Ectodermal cell (in vitro differentiated cells): ENCODE measurements around the gene BRINP3.

Experiments
- H3K27ac ChIP-seq: 2 replicates; pipeline ENCODE4 v1.7.0; 2013; ENCODE audit warnings: mild to moderate bottlenecking, low read depth, low read length; ENCODE audit not compliant: insufficient read depth, poor library complexity, severe bottlenecking
- H3K27me3 ChIP-seq: 2 replicates; pipeline ENCODE4 v1.7.0; 2013; ENCODE audit warnings: mild to moderate bottlenecking, low read length; ENCODE audit not compliant: insufficient read depth, control insufficient read depth, poor library complexity, severe bottlenecking
- H3K36me3 ChIP-seq: one replicate; pipeline ENCODE4 v1.7.0; 2013; ENCODE audit warnings: low read length; ENCODE audit not compliant: control insufficient read depth, insufficient read depth
- H3K4me1 ChIP-seq: one replicate; pipeline ENCODE4 v1.7.0; 2013; ENCODE audit warnings: low read length; ENCODE audit not compliant: control insufficient read depth, insufficient read depth
- H3K4me3 ChIP-seq: 2 replicates; pipeline ENCODE4 v1.7.0; 2013; ENCODE audit warnings: low read depth, low read length, control low read depth; ENCODE audit not compliant: insufficient read depth
- H3K9me3 ChIP-seq: 2 replicates; pipeline ENCODE4 v1.7.0; 2013; ENCODE audit warnings: mild to moderate bottlenecking, low read length, moderate library complexity; ENCODE audit not compliant: control insufficient read depth
- WGBS, 2 experiments: methylation state at CpG; one replicate each; pipeline ENCODE4 v1.1.7; 2013; ENCODE audit warnings: missing lambda C conversion rate in 2 of 2; 5-methylcytosine and 5-hydroxymethylcytosine counted together

Gene BRINP3

DNA sequence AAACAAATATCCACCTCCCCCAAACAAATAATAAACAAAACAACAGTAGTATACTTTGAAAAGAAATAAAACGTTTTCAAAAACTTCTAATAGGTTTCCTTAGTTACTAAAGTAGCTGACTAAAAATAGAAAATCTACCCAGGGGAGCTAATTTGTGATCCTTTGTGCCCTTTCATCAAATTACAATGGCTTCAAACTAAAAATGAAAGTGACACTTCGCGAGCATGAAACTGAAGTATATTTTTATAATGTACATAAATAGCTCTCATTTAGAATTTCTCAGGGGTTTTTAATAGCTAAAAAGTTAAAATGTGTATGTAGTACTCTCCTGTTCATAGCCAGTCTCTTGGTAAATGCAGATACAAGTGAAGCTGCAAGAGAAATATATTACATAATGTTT is 78.4 kb downstream of the BRINP3 start:
- H3K4me1 ChIP-seq, result no peaks in the 10 kb centered on the region
- no peaks in the 10 kb centered on the region for H3K9me3 ChIP-seq
- H3K4me3 ChIP-seq, result no peak overlapping the region
- no peak overlapping the region for H3K27ac ChIP-seq
- WGBS, 2 experiments, result 73% methylated on average over 3 of the region's 3 CpGs; no CpG with 5 or more reads in 1 of the 2 experiments
- H3K36me3 ChIP-seq, result no peaks in the 10 kb centered on the region
- H3K27me3 ChIP-seq, result no peaks in the 10 kb centered on the region

DNA sequence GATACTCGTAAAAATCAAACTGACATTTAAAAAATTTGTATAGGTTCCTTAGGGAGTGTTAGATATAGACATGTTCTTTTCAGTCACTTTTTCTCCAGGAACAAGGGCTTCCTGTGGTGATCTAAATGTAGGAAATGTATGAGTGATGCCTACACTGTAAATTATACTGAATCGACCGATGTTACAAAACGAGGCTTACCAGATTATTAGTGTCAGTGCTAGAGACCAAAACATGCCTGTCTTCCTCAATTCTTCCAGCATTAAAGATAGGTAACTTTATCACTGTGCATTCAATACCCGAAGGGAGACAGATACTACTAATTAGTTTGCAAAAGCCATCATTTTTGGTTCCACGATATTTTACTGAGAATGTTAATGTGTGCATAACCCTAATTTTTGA is 86.1 kb downstream of the BRINP3 start:
- Histone ChIP-seq H3K9me3 (no peaks in the 10 kb centered on the region), H3K4me1 (no peaks in the 10 kb centered on the region), H3K27ac (no peak overlapping the region), H3K27me3 (no peaks in the 10 kb centered on the region), H3K4me3 (no peak overlapping the region), H3K36me3 (no peaks in the 10 kb centered on the region)
- WGBS, 2 experiments, result 84 to 95% methylated on average over 5 to 6 of the region's 6 CpGs

DNA sequence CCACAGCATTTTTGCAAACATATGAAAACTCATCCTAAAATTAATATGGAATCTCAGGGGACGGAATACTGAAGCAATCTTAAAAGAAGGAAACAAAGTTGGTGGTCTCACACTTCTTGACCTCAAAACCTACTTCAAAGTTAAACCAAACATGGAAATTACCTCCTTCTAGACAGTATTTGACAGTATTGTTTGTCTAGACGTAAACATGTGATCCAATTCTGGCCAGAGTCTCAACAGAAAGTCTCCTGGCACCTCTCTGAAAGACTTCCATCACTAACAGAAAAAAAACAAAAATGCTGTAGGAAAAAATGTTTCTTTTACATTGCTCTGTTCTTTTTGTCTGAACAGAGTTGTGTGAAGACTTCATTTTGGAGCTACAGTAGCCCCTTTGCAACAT is 99.7 kb downstream of the BRINP3 start:
- Histone ChIP-seq H3K9me3 (no peaks in the 10 kb centered on the region), H3K4me3 (no peak overlapping the region), H3K27ac (no peak overlapping the region), H3K27me3 (no peaks in the 10 kb centered on the region), H3K4me1 (no peaks in the 10 kb centered on the region), H3K36me3 (no peaks in the 10 kb centered on the region)
- WGBS, 2 experiments, result 93 to 96% methylated on average over 2 of the region's 2 CpGs

DNA sequence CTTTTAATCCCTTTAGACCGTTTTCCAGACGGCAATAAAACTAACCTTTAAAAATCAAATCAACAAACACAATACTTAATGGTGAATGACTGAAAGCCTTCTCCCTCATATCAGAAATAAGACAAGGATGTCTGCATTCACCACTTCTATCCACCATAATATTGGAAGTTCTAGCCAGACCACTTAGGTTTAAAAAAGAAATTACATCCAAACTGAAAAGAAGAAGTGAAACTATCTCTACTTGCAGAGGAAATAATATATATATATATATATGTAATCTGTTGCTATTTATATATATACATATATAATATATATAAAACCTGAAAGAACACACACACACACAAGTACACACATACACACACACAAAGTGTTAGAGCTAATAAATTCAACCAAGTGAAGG is 100.4 kb downstream of the BRINP3 start:
- H3K36me3 ChIP-seq, result no peaks in the 10 kb centered on the region
- H3K4me3 ChIP-seq, result no peak overlapping the region
- no peaks in the 10 kb centered on the region for H3K9me3 ChIP-seq
- H3K27me3 ChIP-seq, result no peaks in the 10 kb centered on the region
- no peak overlapping the region for H3K27ac ChIP-seq
- WGBS, 2 experiments, result 93 to 97% methylated on average over 2 of the region's 2 CpGs
- no peaks in the 10 kb centered on the region for H3K4me1 ChIP-seq

DNA sequence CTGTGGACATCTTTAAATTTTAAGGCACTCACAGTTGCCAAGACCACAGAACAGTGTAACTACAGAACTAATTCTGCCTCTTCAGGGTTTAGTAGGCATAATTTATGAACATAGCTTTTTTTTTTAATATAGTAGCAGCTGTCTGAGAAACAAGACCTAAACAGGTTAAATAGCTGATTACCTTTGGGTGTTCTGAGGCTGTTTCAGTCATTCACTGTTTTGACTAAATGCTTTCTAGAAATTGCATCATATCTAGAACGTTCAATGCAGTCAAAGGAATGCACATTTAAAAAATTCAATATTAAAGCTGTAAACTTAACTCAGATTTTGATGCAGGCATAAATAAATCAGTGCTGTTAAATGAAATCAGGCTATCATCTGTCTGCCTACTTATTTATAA is 101.6 kb downstream of the BRINP3 start:
- H3K4me3 ChIP-seq, result no peak overlapping the region
- 89% methylated on average over 1 of the region's 1 CpG; no CpG with 5 or more reads in 1 of the 2 experiments for WGBS, 2 experiments
- H3K9me3 ChIP-seq, result no peaks in the 10 kb centered on the region
- no peaks in the 10 kb centered on the region for H3K36me3 ChIP-seq
- no peaks in the 10 kb centered on the region for H3K4me1 ChIP-seq
- H3K27me3 ChIP-seq, result no peaks in the 10 kb centered on the region
- H3K27ac ChIP-seq, result no peak overlapping the region

DNA sequence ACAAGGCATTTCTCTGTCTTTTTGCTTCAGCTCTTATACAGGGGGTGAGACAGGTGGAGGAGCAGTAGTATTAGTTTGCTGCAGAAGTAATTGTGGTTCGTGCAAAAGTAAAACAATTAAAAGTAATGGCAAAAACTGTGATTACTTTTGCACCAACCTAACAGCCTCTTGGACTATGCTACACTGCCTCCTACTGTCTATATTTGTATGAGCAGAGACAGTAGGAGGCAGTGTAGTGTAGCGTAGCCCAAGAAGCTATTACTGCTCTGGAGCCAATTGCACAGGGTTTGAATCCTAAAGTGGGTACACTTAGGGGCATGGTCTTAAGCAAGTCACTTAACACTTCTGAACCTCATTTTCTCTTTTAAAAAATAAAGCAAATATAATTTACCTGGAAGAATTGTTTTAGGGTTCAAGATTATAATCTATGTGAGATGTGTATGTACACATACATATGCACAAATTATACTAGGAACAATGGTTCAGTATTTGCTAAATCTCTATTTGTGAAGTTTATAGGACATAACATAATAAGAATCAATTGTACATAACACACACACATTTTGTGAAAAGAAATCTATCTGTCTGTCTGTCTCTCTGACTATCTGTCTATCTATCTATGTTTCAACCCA is 103.8 kb downstream of the BRINP3 start:
- Histone ChIP-seq H3K9me3 (no peaks in the 10 kb centered on the region), H3K4me1 (no peaks in the 10 kb centered on the region), H3K27ac (no peak overlapping the region), H3K36me3 (no peaks in the 10 kb centered on the region), H3K27me3 (no peaks in the 10 kb centered on the region), H3K4me3 (no peak overlapping the region)
- 25 to 45% methylated on average over 1 to 2 of the region's 2 CpGs for WGBS, 2 experiments

DNA sequence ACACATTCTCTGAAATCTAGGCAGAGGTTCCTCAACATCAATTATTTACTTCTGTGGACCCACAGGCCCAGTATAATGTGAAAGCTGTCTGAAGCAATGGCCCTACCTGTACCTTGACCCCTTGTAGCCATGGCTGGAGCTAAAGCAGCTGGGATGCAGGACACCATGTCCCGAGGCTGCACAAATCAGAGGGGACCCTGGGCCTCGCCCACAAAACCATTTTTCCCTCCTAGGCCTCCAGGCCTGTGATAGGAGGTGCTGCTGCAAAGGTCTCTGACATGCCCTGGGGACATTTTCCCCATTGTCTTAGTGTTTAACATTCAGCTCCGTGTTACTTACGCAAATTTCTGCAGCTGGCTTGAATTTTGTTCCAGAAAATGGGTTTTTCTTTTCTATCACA is 110.5 kb downstream of the BRINP3 start:
- H3K9me3 ChIP-seq, result peaks cover 2% of the 10 kb centered on the region
- H3K4me3 ChIP-seq, result no peak overlapping the region
- H3K4me1 ChIP-seq, result no peaks in the 10 kb centered on the region
- no peaks in the 10 kb centered on the region for H3K27me3 ChIP-seq
- no peak overlapping the region for H3K27ac ChIP-seq
- H3K36me3 ChIP-seq, result no peaks in the 10 kb centered on the region
- WGBS, 2 experiments, result 95% methylated on average over 4 of the region's 4 CpGs

DNA sequence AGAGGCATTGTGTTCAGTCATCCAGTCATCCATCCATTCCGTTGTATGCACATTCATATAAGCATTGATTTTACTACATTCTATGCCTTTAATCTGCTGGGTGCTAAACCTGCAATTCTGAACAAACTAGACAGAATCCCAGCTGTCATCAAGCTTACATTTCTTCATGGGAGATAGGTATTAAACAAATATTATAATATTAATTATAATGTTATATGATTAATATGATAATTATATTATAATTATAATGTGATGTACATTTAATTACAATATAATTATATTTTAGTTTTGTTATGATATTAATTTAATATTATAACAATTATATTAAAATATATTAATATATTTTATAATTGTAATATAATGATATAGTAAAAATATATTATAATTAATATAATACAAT is 112.4 kb downstream of the BRINP3 start:
- no peaks in the 10 kb centered on the region for H3K4me1 ChIP-seq
- no peak overlapping the region for H3K27ac ChIP-seq
- H3K9me3 ChIP-seq, result peaks cover 2% of the 10 kb centered on the region
- WGBS, 2 experiments, result 93 to 94% methylated on average over 1 of the region's 1 CpG
- H3K36me3 ChIP-seq, result no peaks in the 10 kb centered on the region
- no peaks in the 10 kb centered on the region for H3K27me3 ChIP-seq
- no peak overlapping the region for H3K4me3 ChIP-seq

DNA sequence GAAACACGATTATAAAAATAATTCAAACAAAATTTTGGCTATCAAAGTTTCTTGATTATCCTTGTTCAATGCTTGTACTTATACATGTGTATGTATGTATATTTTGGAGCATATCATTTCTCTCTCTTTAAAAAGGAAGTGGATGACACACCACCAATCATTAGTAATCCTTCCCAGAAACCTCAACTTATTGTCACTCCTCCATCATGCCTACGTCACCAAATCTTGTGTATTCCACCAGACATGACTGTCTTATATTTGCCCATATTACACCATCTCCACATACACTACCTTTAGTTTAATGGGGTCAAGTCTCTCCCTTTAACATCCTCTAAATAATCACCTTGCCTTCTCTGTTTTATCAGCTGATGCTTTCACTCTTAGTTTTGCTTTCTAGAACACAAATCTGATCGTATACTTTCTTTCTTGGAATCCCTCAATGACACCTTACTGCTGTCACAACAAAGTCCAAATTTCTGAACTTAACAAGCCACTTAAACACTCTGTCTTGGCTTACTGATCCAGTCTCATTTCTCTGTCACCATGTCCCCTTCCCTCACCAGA is 124.0 kb downstream of the BRINP3 start:
- Histone ChIP-seq H3K9me3 (no peaks in the 10 kb centered on the region), H3K36me3 (no peaks in the 10 kb centered on the region), H3K4me3 (no peak overlapping the region), H3K4me1 (no peaks in the 10 kb centered on the region), H3K27ac (no peak overlapping the region), H3K27me3 (no peaks in the 10 kb centered on the region)
- 89 to 93% methylated on average over 2 of the region's 3 CpGs for WGBS, 2 experiments

DNA sequence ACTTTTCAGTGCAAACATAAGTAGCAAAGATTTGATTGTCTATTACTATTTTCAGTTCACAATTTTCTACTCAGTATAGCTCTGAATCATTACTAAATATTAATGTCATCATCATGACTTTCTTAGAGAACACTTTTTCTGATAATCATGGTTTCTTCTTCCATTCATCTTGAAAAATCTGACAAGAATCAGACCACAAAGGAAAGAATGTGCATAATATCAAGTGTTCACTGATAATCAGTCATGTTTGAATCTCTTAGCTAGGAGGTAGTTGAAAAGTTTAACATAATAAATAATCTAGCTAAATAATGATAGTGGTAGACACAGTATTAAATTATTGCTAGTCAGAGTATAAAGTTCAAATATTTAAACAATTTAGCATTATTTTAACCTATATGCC is 133.2 kb downstream of the BRINP3 start:
- Histone ChIP-seq H3K4me1 (no peaks in the 10 kb centered on the region), H3K36me3 (no peaks in the 10 kb centered on the region), H3K9me3 (no peaks in the 10 kb centered on the region), H3K27ac (no peak overlapping the region), H3K4me3 (no peak overlapping the region), H3K27me3 (no peaks in the 10 kb centered on the region)

DNA sequence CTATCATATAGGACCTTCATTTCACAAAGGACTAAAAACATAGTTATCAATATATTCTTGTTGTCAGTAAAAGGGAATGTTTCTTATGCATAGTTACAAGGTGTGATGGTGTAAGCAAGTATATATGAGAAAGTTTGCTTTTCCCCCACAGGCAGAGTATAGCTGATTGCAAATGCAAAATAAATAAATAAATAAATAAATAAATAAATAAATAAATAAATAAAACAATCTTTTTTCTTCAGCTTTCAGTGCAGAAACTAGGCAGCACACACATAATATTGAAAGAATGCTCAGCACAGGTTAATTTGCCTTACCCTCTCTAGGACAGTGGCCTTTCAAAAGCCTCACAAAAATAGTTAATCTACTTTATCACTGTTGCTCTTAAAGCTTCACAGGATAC is 138.8 kb downstream of the BRINP3 start:
- Histone ChIP-seq H3K27me3 (no peaks in the 10 kb centered on the region), H3K27ac (no peak overlapping the region), H3K4me3 (no peak overlapping the region), H3K4me1 (no peaks in the 10 kb centered on the region), H3K9me3 (no peaks in the 10 kb centered on the region), H3K36me3 (no peaks in the 10 kb centered on the region)
